Breast epithelium (tissue), 3 donors: ENCODE data around the gene TRMT13.

Experiments
- CTCF ChIP-seq, 3 donors: fragments of 450-650 bp; IDR thresholded peaks; one replicate each; pipeline ENCODE4 v1.5.1; 2016 to 2017; ENCODE audit warnings: antibody characterized with exemption in 3 of 3, mild to moderate bottlenecking in 3 of 3, moderate library complexity in 3 of 3
- POLR2A ChIP-seq: fragments of 450-650 bp; IDR thresholded peaks from one replicate; pipeline ENCODE4 v1.6.1; 2016; ENCODE audit warnings: antibody characterized with exemption, mild to moderate bottlenecking, moderate library complexity
- POLR2AphosphoS5 ChIP-seq, 3 donors: sonication (generic); formaldehyde crosslinking; IDR thresholded peaks; one replicate each; pipeline ENCODE4 v1.6.1; 2017; ENCODE audit warnings: antibody characterized with exemption in 3 of 3

GRCh38 chr1:100147875-100148274 lies 14.9 kb downstream of the TRMT13 start:
- TF ChIP-seq CTCF (IDR thresholded peaks at IDR 0.05) (no peak), POLR2AphosphoS5 (IDR thresholded peaks at IDR 0.05) (no peak), POLR2A (no peak)
